Hepatocyte (in vitro differentiated cells): Measurements from ENCODE around the gene EXD2.

Experiments
- CTCF ChIP-seq: fragments of 200-600 bp; sonication (generic); IDR thresholded peaks from 2 replicates; pipeline ENCODE4 v1.5.1; 2016; ENCODE audit warnings: antibody characterized with exemption, mild to moderate bottlenecking; ENCODE audit not compliant: poor library complexity
- EZH2 ChIP-seq: fragments of 200-600 bp; sonication (generic); IDR thresholded peaks from 2 replicates; pipeline ENCODE4 v1.6.1; 2016; ENCODE audit warnings: antibody characterized with exemption, mild to moderate bottlenecking, borderline replicate concordance

- TF ChIP-seq EZH2: no peak
- no peak for TF ChIP-seq CTCF
Measured at GRCh38 chr14:69226736-69227135, 35.4 kb downstream of the EXD2 start.
